ENCODE data around the gene COL4A1.

The COL4A1 gene

DNA sequence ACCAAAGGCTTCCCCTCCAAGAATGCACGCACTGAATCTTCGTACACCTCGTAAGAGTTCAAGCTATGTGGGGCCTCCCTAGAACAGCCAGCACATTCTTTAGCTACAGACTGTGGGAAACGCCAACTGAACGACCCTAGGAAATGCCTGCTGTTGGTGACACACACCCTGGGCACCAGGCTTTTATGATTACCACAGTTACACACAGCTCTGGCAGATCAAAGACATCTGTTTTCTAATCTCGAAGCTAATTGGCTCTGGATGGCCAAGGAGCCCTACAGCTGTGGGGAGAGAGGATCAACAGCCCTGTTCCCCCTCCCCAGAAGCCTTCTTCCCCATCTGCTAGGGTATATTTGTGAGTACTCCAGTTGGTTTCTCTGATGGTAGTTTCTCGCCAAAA, 123.0 kb downstream of the COL4A1 start:
- H3K9ac ChIP-seq (ENCODE audit: low read depth, low read length, poor library complexity, severe bottlenecking): no peak overlapping the region
- no peaks in the 10 kb centered on the region for H3K27me3 ChIP-seq (ENCODE audit: insufficient read depth, low read length, poor library complexity, severe bottlenecking)
- no peaks in the 10 kb centered on the region for H3K79me2 ChIP-seq (ENCODE audit: insufficient read depth, low read length)
- no peaks in the 10 kb centered on the region for H3K9me3 ChIP-seq (ENCODE audit: insufficient read depth, low read depth, low read length)
- no peaks in the 10 kb centered on the region for H3K4me1 ChIP-seq (ENCODE audit: insufficient read depth, low read length, poor library complexity, severe bottlenecking)
- TF ChIP-seq, protein P1, sequence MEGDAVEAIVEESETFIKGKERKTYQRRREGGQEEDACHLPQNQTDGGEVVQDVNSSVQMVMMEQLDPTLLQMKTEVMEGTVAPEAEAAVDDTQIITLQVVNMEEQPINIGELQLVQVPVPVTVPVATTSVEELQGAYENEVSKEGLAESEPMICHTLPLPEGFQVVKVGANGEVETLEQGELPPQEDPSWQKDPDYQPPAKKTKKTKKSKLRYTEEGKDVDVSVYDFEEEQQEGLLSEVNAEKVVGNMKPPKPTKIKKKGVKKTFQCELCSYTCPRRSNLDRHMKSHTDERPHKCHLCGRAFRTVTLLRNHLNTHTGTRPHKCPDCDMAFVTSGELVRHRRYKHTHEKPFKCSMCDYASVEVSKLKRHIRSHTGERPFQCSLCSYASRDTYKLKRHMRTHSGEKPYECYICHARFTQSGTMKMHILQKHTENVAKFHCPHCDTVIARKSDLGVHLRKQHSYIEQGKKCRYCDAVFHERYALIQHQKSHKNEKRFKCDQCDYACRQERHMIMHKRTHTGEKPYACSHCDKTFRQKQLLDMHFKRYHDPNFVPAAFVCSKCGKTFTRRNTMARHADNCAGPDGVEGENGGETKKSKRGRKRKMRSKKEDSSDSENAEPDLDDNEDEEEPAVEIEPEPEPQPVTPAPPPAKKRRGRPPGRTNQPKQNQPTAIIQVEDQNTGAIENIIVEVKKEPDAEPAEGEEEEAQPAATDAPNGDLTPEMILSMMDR (conservative IDR thresholded peaks at IDR 0.05; ENCODE audit: low read length): no peak
- TF ChIP-seq EZH2phosphoT487 (IDR thresholded peaks at IDR 0.05; ENCODE audit: borderline replicate concordance): no peak
- H2AFZ ChIP-seq (ENCODE audit: low read length): no peak overlapping the region
- no peaks in the 10 kb centered on the region for H3K36me3 ChIP-seq (ENCODE audit: insufficient read depth, low read length)
- no peaks in the 10 kb centered on the region for H3K9me2 ChIP-seq (replicated peaks; ENCODE audit: low read depth, low read length)
- no peaks in the 10 kb centered on the region for H3F3A ChIP-seq (ENCODE audit: low read depth)
- no peak overlapping the region for H3K4me2 ChIP-seq (ENCODE audit: low read depth, low read length, poor library complexity, severe bottlenecking)
- no peak overlapping the region for H3K4me3 ChIP-seq (ENCODE audit: low read length, poor library complexity, severe bottlenecking)
- no peaks in the 10 kb centered on the region for H4K20me1 ChIP-seq (ENCODE audit: insufficient read depth, low read length, poor library complexity, severe bottlenecking)

DNA sequence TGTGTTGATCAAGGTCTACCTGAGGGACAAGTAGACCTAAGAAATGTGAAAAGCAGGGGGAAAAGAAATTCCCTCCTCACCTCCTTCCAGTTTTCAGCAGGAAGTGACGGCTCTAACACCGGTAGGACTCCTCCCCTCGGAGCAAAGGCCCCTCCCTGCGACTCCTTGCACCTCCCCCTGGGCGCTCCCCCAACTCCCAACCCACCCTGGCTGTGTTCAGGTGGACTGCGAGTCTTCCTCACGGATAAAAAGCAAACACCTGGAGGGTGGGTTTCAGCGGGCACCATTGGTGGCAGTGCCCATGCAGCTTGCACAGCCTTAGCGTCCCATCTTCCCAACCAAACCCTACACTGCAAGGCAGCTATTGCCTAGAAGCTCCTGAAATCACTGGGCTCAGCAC, 124.5 kb downstream of the COL4A1 start:
- H3K4me2 ChIP-seq (ENCODE audit: low read depth, low read length, poor library complexity, severe bottlenecking): no peak overlapping the region
- H3K9me3 ChIP-seq (ENCODE audit: insufficient read depth, low read depth, low read length): no peaks in the 10 kb centered on the region
- H3K4me1 ChIP-seq (ENCODE audit: insufficient read depth, low read length, poor library complexity, severe bottlenecking): no peaks in the 10 kb centered on the region
- no peak overlapping the region for H3K4me3 ChIP-seq (ENCODE audit: low read length, poor library complexity, severe bottlenecking)
- no peaks in the 10 kb centered on the region for H3K79me2 ChIP-seq (ENCODE audit: insufficient read depth, low read length)
- H4K20me1 ChIP-seq (ENCODE audit: insufficient read depth, low read length, poor library complexity, severe bottlenecking): no peaks in the 10 kb centered on the region
- H3K9me2 ChIP-seq (replicated peaks; ENCODE audit: low read depth, low read length): no peaks in the 10 kb centered on the region
- H2AFZ ChIP-seq (ENCODE audit: low read length): no peak overlapping the region
- TF ChIP-seq EZH2phosphoT487 (IDR thresholded peaks at IDR 0.05; ENCODE audit: borderline replicate concordance): no peak
- TF ChIP-seq, protein P1 (conservative IDR thresholded peaks at IDR 0.05; ENCODE audit: low read length): no peak
- H3F3A ChIP-seq (ENCODE audit: low read depth): no peaks in the 10 kb centered on the region
- no peaks in the 10 kb centered on the region for H3K36me3 ChIP-seq (ENCODE audit: insufficient read depth, low read length)
- no peak overlapping the region for H3K9ac ChIP-seq (ENCODE audit: low read depth, low read length, poor library complexity, severe bottlenecking)
- no peaks in the 10 kb centered on the region for H3K27me3 ChIP-seq (ENCODE audit: insufficient read depth, low read length, poor library complexity, severe bottlenecking)

DNA sequence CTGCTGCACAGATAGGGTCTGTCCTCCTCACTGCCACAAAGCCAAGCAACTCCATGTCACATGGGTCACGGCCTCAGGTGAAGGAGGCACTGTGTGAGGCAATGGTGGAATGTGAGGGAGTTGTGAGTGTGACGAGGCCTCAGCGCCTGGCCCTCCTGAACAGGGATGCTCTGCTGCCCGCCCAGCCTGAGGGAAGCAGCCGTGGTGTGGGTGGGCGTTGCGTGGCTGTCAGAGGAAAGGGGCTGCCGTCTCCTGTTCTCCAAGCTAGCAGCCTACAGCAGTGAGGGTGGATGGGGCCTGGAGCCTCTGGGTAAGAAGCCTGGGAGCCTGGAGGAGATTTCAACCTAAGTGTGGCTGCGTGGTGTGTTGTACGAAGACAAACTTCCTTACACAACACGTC, 125.0 kb downstream of the COL4A1 start:
- no peak overlapping the region for H2AFZ ChIP-seq (ENCODE audit: low read length)
- no peaks in the 10 kb centered on the region for H3F3A ChIP-seq (ENCODE audit: low read depth)
- no peaks in the 10 kb centered on the region for H3K4me1 ChIP-seq (ENCODE audit: insufficient read depth, low read length, poor library complexity, severe bottlenecking)
- H3K4me2 ChIP-seq (ENCODE audit: low read depth, low read length, poor library complexity, severe bottlenecking): no peak overlapping the region
- no peaks in the 10 kb centered on the region for H3K36me3 ChIP-seq (ENCODE audit: insufficient read depth, low read length)
- no peaks in the 10 kb centered on the region for H4K20me1 ChIP-seq (ENCODE audit: insufficient read depth, low read length, poor library complexity, severe bottlenecking)
- H3K9ac ChIP-seq (ENCODE audit: low read depth, low read length, poor library complexity, severe bottlenecking): no peak overlapping the region
- TF ChIP-seq, protein P1 (conservative IDR thresholded peaks at IDR 0.05; ENCODE audit: low read length): no peak
- TF ChIP-seq EZH2phosphoT487 (IDR thresholded peaks at IDR 0.05; ENCODE audit: borderline replicate concordance): no peak
- H3K27me3 ChIP-seq (ENCODE audit: insufficient read depth, low read length, poor library complexity, severe bottlenecking): no peaks in the 10 kb centered on the region
- no peaks in the 10 kb centered on the region for H3K79me2 ChIP-seq (ENCODE audit: insufficient read depth, low read length)
- no peaks in the 10 kb centered on the region for H3K9me2 ChIP-seq (replicated peaks; ENCODE audit: low read depth, low read length)
- H3K4me3 ChIP-seq (ENCODE audit: low read length, poor library complexity, severe bottlenecking): no peak overlapping the region
- no peaks in the 10 kb centered on the region for H3K9me3 ChIP-seq (ENCODE audit: insufficient read depth, low read depth, low read length)

Data from Loucy (cell line).